KMS-11 (cell line): Measurements from ENCODE around the gene CYP27A1.

ENCODE experiments used
- H2AFZ ChIP-seq: fragments of 200-600 bp; sonication (generic); 2 replicates; pipeline ENCODE4 v1.6.1; 2016; ENCODE audit warnings: antibody characterized with exemption, mixed run types, low read depth
- H3K27ac ChIP-seq: fragments of 200-600 bp; sonication (generic); 2 replicates; pipeline ENCODE4 v1.6.1; 2016; ENCODE audit warnings: mild to moderate bottlenecking, mixed run types
- H3K27me3 ChIP-seq: fragments of 200-600 bp; sonication (generic); 2 replicates; pipeline ENCODE4 v1.6.1; 2017; ENCODE audit warnings: mild to moderate bottlenecking, low read depth, mixed run types, moderate library complexity; ENCODE audit not compliant: insufficient read depth
- H3K36me3 ChIP-seq: fragments of 200-600 bp; sonication (generic); 2 replicates; pipeline ENCODE4 v1.6.1; 2017; ENCODE audit warnings: mild to moderate bottlenecking, mixed run types; ENCODE audit not compliant: insufficient read depth
- H3K4me1 ChIP-seq: fragments of 200-600 bp; sonication (generic); 2 replicates; pipeline ENCODE4 v1.6.1; 2016; ENCODE audit warnings: mild to moderate bottlenecking, low read depth, mixed run types; ENCODE audit not compliant: poor library complexity, severe bottlenecking
- H3K4me2 ChIP-seq: fragments of 200-600 bp; sonication (generic); 2 replicates; pipeline ENCODE4 v1.7.0; 2016; ENCODE audit warnings: mild to moderate bottlenecking, mixed run types
- H3K4me3 ChIP-seq: fragments of 200-600 bp; sonication (generic); IDR thresholded peaks from 2 replicates; pipeline ENCODE4 v1.6.1; 2017; ENCODE audit warnings: low read depth, low read length, mixed read lengths; ENCODE audit not compliant: insufficient read depth
- H3K79me2 ChIP-seq: fragments of 200-600 bp; sonication (generic); 2 replicates; pipeline ENCODE4 v1.6.1; 2016; ENCODE audit warnings: low read depth, mixed run types; ENCODE audit not compliant: insufficient read depth
- H3K9ac ChIP-seq: fragments of 200-600 bp; sonication (generic); 2 replicates; pipeline ENCODE4 v1.6.1; 2016; ENCODE audit warnings: mild to moderate bottlenecking, mixed run types
- H4K20me1 ChIP-seq: fragments of 200-600 bp; sonication (generic); 2 replicates; pipeline ENCODE4 v1.6.1; 2016; ENCODE audit warnings: mild to moderate bottlenecking, mixed run types; ENCODE audit not compliant: insufficient read depth
- CTCF ChIP-seq: fragments of 200-600 bp; sonication (generic); conservative IDR thresholded peaks from 2 replicates; pipeline ENCODE4 v1.6.1; 2017; ENCODE audit warnings: low read depth, mild to moderate bottlenecking, antibody characterized with exemption, low read length, moderate library complexity, mixed read lengths

CYP27A1 gene

GRCh38 chr2:218857371-218858137 is 75.6 kb downstream of the CYP27A1 start:
- H3K36me3 ChIP-seq, result no peaks in the 10 kb centered on the region
- no peak overlapping the region for H2AFZ ChIP-seq
- peaks cover 53% of the 10 kb centered on the region for H3K27me3 ChIP-seq
- H3K27ac ChIP-seq, result no peak overlapping the region
- H3K79me2 ChIP-seq, result no peaks in the 10 kb centered on the region
- no peak overlapping the region for H3K9ac ChIP-seq
- peaks cover 5% of the 10 kb centered on the region for H3K4me1 ChIP-seq
- H3K4me2 ChIP-seq, result no peak overlapping the region
- no peak overlapping the region for H3K4me3 ChIP-seq
- H4K20me1 ChIP-seq, result no peaks in the 10 kb centered on the region
- no peak for TF ChIP-seq CTCF

- Histone ChIP-seq H2AFZ (no peak overlapping the region), H3K4me3 (no peak overlapping the region), H3K79me2 (no peaks in the 10 kb centered on the region), H3K27me3 (peaks cover 53% of the 10 kb centered on the region), H4K20me1 (no peaks in the 10 kb centered on the region), H3K36me3 (no peaks in the 10 kb centered on the region), H3K27ac (no peak overlapping the region), H3K4me1 (peaks cover 3% of the 10 kb centered on the region), H3K9ac (no peak overlapping the region), H3K4me2 (no peak overlapping the region)
- TF ChIP-seq CTCF, result no peak
These were observed 76.1 kb downstream of the CYP27A1 start for GRCh38 chr2:218858138-218858445.

GRCh38 chr2:218858671-218859555 is 77.0 kb downstream of the CYP27A1 start:
- no peaks in the 10 kb centered on the region for H3K79me2 ChIP-seq

GRCh38 chr2:218859556-218859987 is 77.6 kb downstream of the CYP27A1 start, which contains the start of gene WNT6:
Gene WNT6, plus strand, starts transcription at chr2:218859805. Its CDS starts 233 bp downstream, at chr2:218860038.
- no peak within 1 kb of the TSS for H3K27ac ChIP-seq
- H3K4me2 ChIP-seq, result no peak within 1 kb of the TSS
- peaks cover 3% of the 10 kb centered on the region for H3K4me1 ChIP-seq
- H3K9ac ChIP-seq, result no peak within 1 kb of the TSS
- peaks cover 45% of the 10 kb centered on the region for H3K27me3 ChIP-seq
- H3K79me2 ChIP-seq, result no peaks in the 10 kb centered on the region
- H2AFZ ChIP-seq, result no peak within 1 kb of the TSS
- no peaks in the 10 kb centered on the region for H3K36me3 ChIP-seq
- H4K20me1 ChIP-seq, result no peaks in the 10 kb centered on the region
- no peak within 1 kb of the TSS for H3K4me3 ChIP-seq
- no peak for TF ChIP-seq CTCF

More at GRCh38 chr2:218858671-218859555, 77.0 kb downstream of the CYP27A1 start:
- Histone ChIP-seq H3K27me3 (peaks cover 48% of the 10 kb centered on the region), H3K4me3 (no peak overlapping the region), H4K20me1 (no peaks in the 10 kb centered on the region), H3K4me1 (peaks cover 3% of the 10 kb centered on the region), H3K36me3 (no peaks in the 10 kb centered on the region), H3K9ac (no peak overlapping the region), H3K27ac (no peak overlapping the region), H3K4me2 (no peak overlapping the region), H2AFZ (no peak overlapping the region)
- TF ChIP-seq CTCF, result no peak
